ENCODE results near the gene LRRC59.

DNA sequence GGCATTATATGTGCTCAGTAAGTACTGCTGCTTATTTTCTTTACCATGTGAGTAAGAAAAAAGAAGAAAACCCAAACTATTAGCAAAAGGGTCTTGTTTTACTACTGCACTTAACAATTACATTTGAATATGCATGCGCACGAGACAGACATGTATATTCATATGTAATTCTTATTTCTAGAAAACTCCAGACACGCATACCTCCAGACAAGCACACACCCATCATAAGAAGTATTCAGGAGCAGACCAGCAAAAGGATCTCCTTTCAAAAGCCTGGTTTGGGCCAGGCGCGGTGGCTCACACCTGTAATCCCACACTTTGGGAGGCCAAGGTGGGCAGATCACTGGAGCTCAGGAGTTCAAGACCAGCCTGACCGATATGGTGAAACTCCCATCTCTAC is 7.8 kb downstream of the LRRC59 start:
- no peak for TF ChIP-seq SMC3 (IDR thresholded peaks at IDR 0.05; ENCODE audit: low read depth, low read length)
- TF ChIP-seq, protein P1, sequence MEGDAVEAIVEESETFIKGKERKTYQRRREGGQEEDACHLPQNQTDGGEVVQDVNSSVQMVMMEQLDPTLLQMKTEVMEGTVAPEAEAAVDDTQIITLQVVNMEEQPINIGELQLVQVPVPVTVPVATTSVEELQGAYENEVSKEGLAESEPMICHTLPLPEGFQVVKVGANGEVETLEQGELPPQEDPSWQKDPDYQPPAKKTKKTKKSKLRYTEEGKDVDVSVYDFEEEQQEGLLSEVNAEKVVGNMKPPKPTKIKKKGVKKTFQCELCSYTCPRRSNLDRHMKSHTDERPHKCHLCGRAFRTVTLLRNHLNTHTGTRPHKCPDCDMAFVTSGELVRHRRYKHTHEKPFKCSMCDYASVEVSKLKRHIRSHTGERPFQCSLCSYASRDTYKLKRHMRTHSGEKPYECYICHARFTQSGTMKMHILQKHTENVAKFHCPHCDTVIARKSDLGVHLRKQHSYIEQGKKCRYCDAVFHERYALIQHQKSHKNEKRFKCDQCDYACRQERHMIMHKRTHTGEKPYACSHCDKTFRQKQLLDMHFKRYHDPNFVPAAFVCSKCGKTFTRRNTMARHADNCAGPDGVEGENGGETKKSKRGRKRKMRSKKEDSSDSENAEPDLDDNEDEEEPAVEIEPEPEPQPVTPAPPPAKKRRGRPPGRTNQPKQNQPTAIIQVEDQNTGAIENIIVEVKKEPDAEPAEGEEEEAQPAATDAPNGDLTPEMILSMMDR (conservative IDR thresholded peaks at IDR 0.05; ENCODE audit: low read depth, low read length), result no peak
- no peak for TF ChIP-seq CEBPB (IDR thresholded peaks at IDR 0.05; ENCODE audit: low read depth, low read length)
- TF ChIP-seq POLR2A (IDR thresholded peaks at IDR 0.05; ENCODE audit: low read depth, low read length), result no peak
